ENCODE measurements around the gene GPR137B. TPM values are rescaled to one million over a fixed set of nuclear protein-coding genes. Genes with fewer than 3 reads are reported as not detected.

The GPR137B gene
- total RNA-seq, 1 donor from 2014 or later: 25.2 TPM

- peaks cover 19% of the 10 kb centered on the region for H3K36me3 Mint-ChIP-seq
- no peak overlapping the region for H3K4me3 Mint-ChIP-seq
- DNase-seq (ENCODE audit: low spot score in 2 of 2, unreplicated experiment in 2 of 2): no peak
- no peaks in the 10 kb centered on the region for H3K4me1 Mint-ChIP-seq
- no peak for TF ChIP-seq CTCF (IDR thresholded peaks at IDR 0.05; ENCODE audit: unreplicated experiment)
- no peaks in the 10 kb centered on the region for H3K27me3 Mint-ChIP-seq (ENCODE audit: low read depth)
- no peak overlapping the region for H3K27ac Mint-ChIP-seq
- H3K9me3 Mint-ChIP-seq: no peaks in the 10 kb centered on the region
These were observed 72.4 kb downstream of the GPR137B start for GRCh38 chr1:236214761-236215160.

GRCh38 chr1:236220473-236220872, 78.1 kb downstream of the GPR137B start:
- DNase-seq (ENCODE audit: low spot score in 2 of 2, unreplicated experiment in 2 of 2): no peak
- no peaks in the 10 kb centered on the region for H3K9me3 Mint-ChIP-seq
- TF ChIP-seq CTCF (IDR thresholded peaks at IDR 0.05; ENCODE audit: unreplicated experiment): no peak
- peaks cover 2% of the 10 kb centered on the region for H3K36me3 Mint-ChIP-seq
- H3K4me1 Mint-ChIP-seq: peaks cover 3% of the 10 kb centered on the region
- no peak overlapping the region for H3K27ac Mint-ChIP-seq
- H3K4me3 Mint-ChIP-seq: no peak overlapping the region
- no peaks in the 10 kb centered on the region for H3K27me3 Mint-ChIP-seq (ENCODE audit: low read depth)

GRCh38 chr1:236222632-236223031, 80.3 kb downstream of the GPR137B start:
- Mint-ChIP-seq H3K36me3 (peaks cover 4% of the 10 kb centered on the region), H3K27me3 (ENCODE audit: low read depth) (no peaks in the 10 kb centered on the region), H3K4me3 (no peak overlapping the region), H3K4me1 (peaks cover 3% of the 10 kb centered on the region), H3K27ac (no peak overlapping the region), H3K9me3 (no peaks in the 10 kb centered on the region)
- DNase-seq (ENCODE audit: low spot score in 2 of 2, unreplicated experiment in 2 of 2): no peak
- TF ChIP-seq CTCF (IDR thresholded peaks at IDR 0.05; ENCODE audit: unreplicated experiment): no peak

- DNase-seq (ENCODE audit: low spot score in 2 of 2, unreplicated experiment in 2 of 2): no peak
- Mint-ChIP-seq H3K27ac (no peak overlapping the region), H3K27me3 (ENCODE audit: low read depth) (no peaks in the 10 kb centered on the region), H3K36me3 (peaks cover 8% of the 10 kb centered on the region), H3K4me3 (no peak overlapping the region), H3K9me3 (no peaks in the 10 kb centered on the region), H3K4me1 (no peaks in the 10 kb centered on the region)
- TF ChIP-seq CTCF (IDR thresholded peaks at IDR 0.05; ENCODE audit: unreplicated experiment): no peak
These were observed 86.1 kb downstream of the GPR137B start for GRCh38 chr1:236228411-236228810.

- TF ChIP-seq CTCF (IDR thresholded peaks at IDR 0.05; ENCODE audit: unreplicated experiment): no peak
- Mint-ChIP-seq H3K9me3 (no peaks in the 10 kb centered on the region), H3K4me1 (peaks cover 1% of the 10 kb centered on the region), H3K36me3 (no peaks in the 10 kb centered on the region), H3K27ac (no peak overlapping the region), H3K4me3 (no peak overlapping the region), H3K27me3 (ENCODE audit: low read depth) (no peaks in the 10 kb centered on the region)
- no peak for DNase-seq (ENCODE audit: low spot score in 2 of 2, unreplicated experiment in 2 of 2)
These were observed 92.8 kb downstream of the GPR137B start for GRCh38 chr1:236235116-236235515.

- Mint-ChIP-seq H3K27me3 (ENCODE audit: low read depth) (no peaks in the 10 kb centered on the region), H3K27ac (no peak overlapping the region), H3K4me3 (no peak overlapping the region), H3K4me1 (peaks cover under 1% of the 10 kb centered on the region), H3K9me3 (no peaks in the 10 kb centered on the region), H3K36me3 (peaks cover 3% of the 10 kb centered on the region)
- no peak for DNase-seq (ENCODE audit: low spot score in 2 of 2, unreplicated experiment in 2 of 2)
- TF ChIP-seq CTCF (IDR thresholded peaks at IDR 0.05; ENCODE audit: unreplicated experiment): no peak
These were observed 96.8 kb downstream of the GPR137B start for GRCh38 chr1:236239092-236239585.
